Activated effector memory CD4-positive, alpha-beta T cell treated with anti-CD3 and anti-CD28 coated beads, Interleukin-2, amount 50 U/mL, for 16 hours (primary cell): ENCODE data around the gene CDC25B.
"Not testable (repeated sequence)": the region's sequence is repeated elsewhere in the genome, so short reads cannot be mapped to it uniquely, and the experiment has no call there.

Experiments used
- DNase-seq: peaks from one replicate; pipeline ENCODE4 v3.0.0-alpha.2; 2020

CDC25B gene

GRCh38 chr20:3842348-3842930, 46.3 kb downstream of the CDC25B start:
- no peak for DNase-seq

- no peak for DNase-seq
Measured at GRCh38 chr20:3843490-3843889, 47.4 kb downstream of the CDC25B start.

DNA sequence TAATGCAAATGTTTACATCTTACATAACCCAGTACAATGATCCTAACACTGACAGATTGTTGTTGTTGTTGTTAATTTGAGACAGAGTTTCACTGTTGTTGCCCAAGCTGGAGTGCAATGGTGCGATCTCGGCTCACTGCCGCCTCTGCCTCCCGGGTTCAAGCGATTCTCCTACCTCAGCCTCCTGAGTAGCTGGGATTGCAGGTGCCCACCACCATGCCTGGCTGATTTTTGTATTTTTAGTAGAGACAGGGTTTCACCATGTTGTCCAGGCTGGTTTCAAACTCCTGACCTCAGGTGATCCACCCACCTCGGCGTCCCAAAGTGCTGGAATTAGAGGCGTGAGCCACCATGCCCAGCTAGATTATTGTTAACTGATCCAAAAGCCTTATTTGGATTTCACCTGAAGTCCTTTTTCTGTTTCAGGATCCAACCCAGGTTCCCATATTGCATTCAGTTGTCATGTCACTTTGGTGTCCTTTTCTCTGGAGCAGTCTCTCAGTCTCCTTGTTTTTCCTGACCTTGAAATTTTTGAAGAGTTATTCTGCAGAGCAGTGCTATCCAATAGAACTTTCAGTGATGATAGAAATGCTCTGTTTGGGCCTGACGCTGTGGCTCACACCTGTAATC, 48.0 kb downstream of the CDC25B start:
- DNase-seq: not testable (repeated sequence)

DNA sequence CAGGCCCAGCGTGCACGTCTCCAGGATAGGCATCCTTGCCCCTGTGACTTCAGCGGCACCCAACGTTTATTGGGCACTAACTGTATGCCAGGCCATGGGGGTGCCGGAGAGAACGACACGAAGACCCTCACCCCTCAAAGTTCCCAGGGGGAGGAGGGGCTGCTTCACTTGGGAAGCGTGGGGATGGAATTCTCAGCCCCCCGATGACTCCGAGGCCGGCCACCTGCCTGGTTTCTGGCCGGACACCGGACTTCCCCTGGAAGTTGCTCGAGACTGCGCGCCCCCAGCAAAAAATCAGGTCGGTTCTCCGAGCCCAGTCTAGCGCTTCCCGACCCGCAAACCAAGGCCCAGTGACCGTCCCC, 50.2 kb downstream of the CDC25B start:
- no peak for DNase-seq

DNA sequence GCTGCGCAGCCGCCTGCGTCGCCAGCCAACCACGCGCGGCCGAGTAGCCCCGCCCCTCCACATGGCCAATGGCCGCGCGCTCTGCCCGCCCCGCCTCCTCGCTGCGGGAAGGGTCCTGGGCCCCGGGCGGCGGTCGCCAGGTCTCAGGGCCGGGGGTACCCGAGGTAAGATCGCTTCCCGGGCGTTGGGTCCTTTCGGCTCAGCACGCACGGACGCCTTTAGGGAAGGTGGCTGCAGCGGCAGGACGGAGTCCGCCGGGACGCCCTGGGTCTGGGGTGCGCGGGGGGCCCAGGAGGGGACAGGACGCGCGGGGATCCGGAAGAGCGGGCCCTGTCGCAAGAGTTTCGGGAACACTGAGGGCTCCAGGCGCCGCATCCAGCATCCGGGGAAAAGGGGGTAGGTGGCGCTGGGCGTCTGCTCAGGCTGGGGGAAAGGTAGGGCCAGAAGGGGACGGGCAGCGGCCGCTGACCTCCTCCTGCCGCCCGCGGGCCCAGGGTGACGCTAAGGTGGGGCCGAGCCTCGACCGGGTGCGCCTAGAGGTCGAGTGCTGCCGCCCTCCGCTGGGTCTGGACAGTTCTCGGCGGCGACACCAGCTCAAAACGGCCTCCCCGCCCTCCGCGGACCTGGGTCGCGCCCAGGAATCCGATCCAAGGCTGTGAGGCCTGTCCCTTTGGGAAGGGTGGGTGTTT, 50.8 kb downstream of the CDC25B start, which contains the start of gene MAVS:
Gene MAVS (plus strand): TSS at position 95 of the 689 bp plus-strand sequence. CDS start 7,791 bp downstream, outside the sequence.
- DNase-seq: peak; percentile 95

- peak; percentile 65 for DNase-seq
Measured at GRCh38 chr20:3847429-3847940, 51.4 kb downstream of the CDC25B start.

GRCh38 chr20:3848565-3848964, 52.5 kb downstream of the CDC25B start:
- DNase-seq: no peak

DNA sequence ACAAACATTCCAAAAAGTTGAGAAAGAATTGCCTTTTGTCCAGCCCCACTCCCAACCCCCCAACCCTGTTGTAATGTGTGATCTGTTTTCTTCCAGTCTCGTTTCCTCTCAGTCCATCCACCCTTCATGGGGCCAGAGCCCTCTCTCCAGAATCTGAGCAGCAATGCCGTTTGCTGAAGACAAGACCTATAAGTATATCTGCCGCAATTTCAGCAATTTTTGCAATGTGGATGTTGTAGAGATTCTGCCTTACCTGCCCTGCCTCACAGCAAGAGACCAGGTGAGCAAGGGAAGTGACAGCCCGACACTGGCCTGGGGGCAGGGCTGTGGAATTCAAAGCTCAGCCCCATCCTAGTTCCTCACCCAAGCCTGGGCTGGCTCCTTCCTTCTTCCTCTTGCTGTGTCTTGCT, 58.4 kb downstream of the CDC25B start:
- DNase-seq: no peak
